Body of pancreas (tissue), 4 donors: ENCODE results near the gene S100A2. TPM values are rescaled to one million over a fixed set of nuclear protein-coding genes. Genes with fewer than 3 reads are reported as not detected.

Source experiments
- ATAC-seq: fragments of 150-250 bp; one replicate; pipeline ENCODE4 v1.9.1; 2016
- DNase-seq, 4 donors: peaks; one replicate each; pipeline ENCODE4 v3.0.0-alpha.2; 2019
- H3K27ac ChIP-seq, 4 donors: fragments of 200-600 bp; sonication (generic); 1 replicate in 3 of 4; 2 replicates in 1 of 4; pipeline versions ENCODE4 v1.5.1 to v1.6.1; 2016 to 2019; ENCODE audit warnings: mild to moderate bottlenecking in 1 of 4, mixed read lengths in 1 of 4, moderate library complexity in 1 of 4
- H3K27me3 ChIP-seq, 2 donors: fragments of 200-600 bp; sonication (generic); one replicate each; pipeline ENCODE4 v1.6.0; 2016; ENCODE audit warnings: mild to moderate bottlenecking in 1 of 2
- H3K36me3 ChIP-seq, 2 donors: fragments of 200-600 bp; sonication (generic); replicated peaks in 1 of 2; 2 replicates each; pipeline ENCODE4 v1.5.1; 2016; ENCODE audit warnings: low read depth in 2 of 2; ENCODE audit not compliant: insufficient read depth in 1 of 2
- H3K4me1 ChIP-seq: fragments of 200-600 bp; sonication (generic); one replicate; pipeline ENCODE4 v1.6.0; 2016
- H3K4me3 ChIP-seq, 2 donors: fragments of 200-600 bp; sonication (generic); 1 replicate in 1 of 2; 2 replicates in 1 of 2; pipeline ENCODE4 v1.5.1; 2016 to 2019
- H3K9me3 ChIP-seq, 3 donors: fragments of 200-600 bp; sonication (generic); 1 replicate in 2 of 3; 2 replicates in 1 of 3; pipeline ENCODE4 v1.5.1; 2016
- CTCF ChIP-seq, 7 experiments: fragments of 450-650 bp in 4 of 7; fragments of 200-600 bp in 3 of 7; sonication (generic) in 3 of 7; IDR thresholded peaks; one replicate each; pipeline ENCODE4 v1.5.1; 2016 to 2019; ENCODE audit warnings: antibody characterized with exemption in 7 of 7
- POLR2A ChIP-seq, 3 donors: fragments of 450-650 bp; IDR thresholded peaks; one replicate each; pipeline ENCODE4 v1.6.1; 2016; ENCODE audit warnings: antibody characterized with exemption in 3 of 3, mild to moderate bottlenecking in 2 of 3
- WGBS, 2 donors: methylation state at CpG; one replicate each; pipeline ENCODE4 v1.1.5; 2017; 5-methylcytosine and 5-hydroxymethylcytosine counted together
- intact Hi-C: fragments of 100-400 bp; cut with DNase I; formaldehyde crosslinking; loops from one replicate; pipeline ENCODE4 v1.15.1; 2023
- total RNA-seq, 2 donors: library from RNA; depleted of rRNA; stranded (reverse); fragments of >200 nt; gene quantifications; one replicate each; pipeline ENCODE4 v1.1.0, GENCODE V29; 2016

Gene S100A2
- total RNA-seq, 2 donors from 2014 or later: not detected

DNA sequence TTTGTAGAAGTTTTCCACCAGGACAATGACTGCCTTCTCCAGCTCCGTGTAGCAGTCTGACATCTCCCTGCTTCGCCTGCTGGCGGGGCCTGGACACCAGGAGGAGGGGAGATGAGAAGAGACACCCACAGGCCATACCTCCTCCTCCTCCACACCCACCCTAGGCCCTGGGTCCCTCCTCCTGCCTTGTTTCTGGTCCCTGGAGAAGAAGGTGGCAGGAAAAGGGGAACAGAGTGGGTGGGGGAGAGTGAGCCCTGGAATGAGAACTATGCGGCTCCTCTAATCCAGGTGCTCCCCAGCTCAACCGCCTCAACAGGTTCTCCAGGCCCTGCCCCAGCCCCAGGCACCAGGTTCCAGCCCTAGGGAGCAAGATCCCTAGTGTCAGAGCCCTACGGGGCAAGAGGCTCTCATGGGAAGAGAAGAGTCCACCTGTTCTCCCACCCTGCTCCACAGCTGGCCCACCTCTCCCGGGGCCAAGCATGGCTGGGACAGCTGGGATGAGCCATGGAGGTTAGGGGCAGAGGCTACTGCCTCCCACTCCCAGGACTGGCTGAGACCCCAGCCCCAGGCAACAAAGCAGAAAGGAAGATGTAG, 42.5 kb upstream of the S100A2 start:
- DNase-seq (no peak), ATAC-seq (no peak)
- no peak overlapping the region for H3K4me3 ChIP-seq
- no peaks in the 10 kb centered on the region for H3K27me3 ChIP-seq
- H3K27ac ChIP-seq: peak overlapping the region; percentile 50 to 81 (median 64)
- intact Hi-C loops: no loop called here
- WGBS, 2 donors: 85 to 92% methylated on average over 4 to 6 of the region's 7 CpGs
- H3K36me3 ChIP-seq: no peaks in the 10 kb centered on the region
- TF ChIP-seq CTCF (IDR thresholded peaks at IDR 0.05) (no peak), POLR2A (IDR thresholded peaks at IDR 0.05) (no peak)
- no peaks in the 10 kb centered on the region for H3K9me3 ChIP-seq
- H3K4me1 ChIP-seq: peaks cover 43% of the 10 kb centered on the region

DNA sequence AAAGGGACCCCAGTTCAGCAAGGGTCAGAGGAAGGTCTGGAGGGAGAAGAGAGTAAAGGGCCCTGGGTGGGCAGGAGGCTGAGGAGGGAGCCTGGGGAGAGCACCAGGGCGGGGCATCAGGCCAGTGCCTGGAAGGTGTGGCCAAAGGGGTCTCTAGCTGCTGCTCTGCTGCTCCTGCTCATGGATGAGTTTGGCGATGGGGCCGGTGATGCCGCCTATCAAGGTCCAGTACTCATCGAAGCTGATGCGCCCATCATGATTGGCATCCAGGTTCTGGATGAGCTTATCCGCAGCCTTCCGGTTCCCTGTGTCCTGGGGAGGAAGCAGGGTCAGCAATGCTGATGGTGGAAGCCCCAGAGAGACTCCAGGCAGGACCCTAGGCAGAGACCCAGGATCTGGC, 41.7 kb upstream of the S100A2 start:
- H3K4me1 ChIP-seq: peaks cover 40% of the 10 kb centered on the region
- no peak overlapping the region for H3K27ac ChIP-seq
- ATAC-seq (no peak), DNase-seq (no peak)
- no peaks in the 10 kb centered on the region for H3K27me3 ChIP-seq
- no peaks in the 10 kb centered on the region for H3K36me3 ChIP-seq
- intact Hi-C loops: no loop called here
- TF ChIP-seq CTCF (IDR thresholded peaks at IDR 0.05): no peak
- TF ChIP-seq POLR2A (IDR thresholded peaks at IDR 0.05): no peak
- H3K9me3 ChIP-seq: no peaks in the 10 kb centered on the region
- WGBS, 2 donors: 90 to 95% methylated on average over 4 to 8 of the region's 8 CpGs
- H3K4me3 ChIP-seq: no peak overlapping the region

DNA sequence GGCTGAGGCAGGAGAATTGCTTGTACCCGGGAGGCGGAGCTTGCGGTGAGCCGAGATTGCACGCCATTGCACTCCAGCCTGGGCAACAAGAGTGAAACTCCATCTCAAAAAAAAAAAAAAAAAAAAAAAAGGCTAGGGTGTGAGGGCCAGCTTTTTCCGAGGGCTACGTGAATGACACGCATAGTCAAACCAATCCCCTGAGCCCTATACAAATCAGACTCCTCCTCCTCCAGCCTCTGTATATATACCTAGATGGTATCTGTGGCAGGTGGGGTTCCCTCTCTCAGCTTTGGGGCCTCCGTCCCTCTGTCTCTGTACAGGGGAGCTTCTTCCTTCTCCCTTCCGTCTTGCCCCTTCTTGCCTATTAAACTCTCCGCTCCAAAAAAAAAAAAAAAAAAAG, 40.5 kb upstream of the S100A2 start:
- H3K4me1 ChIP-seq: peaks cover 28% of the 10 kb centered on the region
- H3K36me3 ChIP-seq: no peaks in the 10 kb centered on the region
- 89 to 90% methylated on average over 11 of the region's 11 CpGs for WGBS, 2 donors
- DNase-seq (no peak), ATAC-seq (no peak)
- H3K27ac ChIP-seq: no peak overlapping the region
- H3K27me3 ChIP-seq: no peaks in the 10 kb centered on the region
- intact Hi-C loops: no loop called here
- TF ChIP-seq CTCF (IDR thresholded peaks at IDR 0.05) (no peak), POLR2A (IDR thresholded peaks at IDR 0.05) (no peak)
- no peak overlapping the region for H3K4me3 ChIP-seq
- no peaks in the 10 kb centered on the region for H3K9me3 ChIP-seq

- H3K4me1 ChIP-seq: no peaks in the 10 kb centered on the region
- no peak overlapping the region for H3K4me3 ChIP-seq
- 86 to 92% methylated on average over 6 of the region's 6 CpGs for WGBS, 2 donors
- H3K27ac ChIP-seq: no peak overlapping the region
- ATAC-seq (no peak), DNase-seq (no peak)
- intact Hi-C loops: no loop called here
- no peaks in the 10 kb centered on the region for H3K27me3 ChIP-seq
- no peaks in the 10 kb centered on the region for H3K9me3 ChIP-seq
- no peak for TF ChIP-seq POLR2A (IDR thresholded peaks at IDR 0.05)
- TF ChIP-seq CTCF (IDR thresholded peaks at IDR 0.05): no peak
- H3K36me3 ChIP-seq: no peaks in the 10 kb centered on the region
These were observed 37.1 kb upstream of the S100A2 start for GRCh38 chr1:153602749-153603148.

DNA sequence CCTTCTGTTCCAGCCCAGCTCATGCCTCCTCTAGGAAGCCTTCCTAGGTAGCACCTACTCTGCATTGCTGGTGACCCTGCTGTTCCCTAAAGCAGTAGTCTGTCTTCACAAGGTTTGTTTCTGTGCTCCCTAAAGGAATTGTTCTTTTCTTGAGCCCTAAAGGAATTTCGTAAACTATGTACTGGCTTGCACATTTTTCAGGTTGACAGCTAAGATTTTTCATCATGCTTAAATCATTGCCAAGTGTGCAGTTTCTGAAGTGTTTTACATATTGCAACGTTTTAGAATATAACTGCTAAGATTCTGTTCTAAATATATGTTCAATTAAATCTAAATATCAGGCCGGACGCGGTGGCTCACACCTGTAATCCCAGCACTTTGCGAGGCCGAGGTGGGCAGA, 34.2 kb upstream of the S100A2 start:
- TF ChIP-seq POLR2A (IDR thresholded peaks at IDR 0.05) (no peak), CTCF (IDR thresholded peaks at IDR 0.05) (no peak)
- no peaks in the 10 kb centered on the region for H3K4me1 ChIP-seq
- no peaks in the 10 kb centered on the region for H3K36me3 ChIP-seq
- H3K27ac ChIP-seq: no peak overlapping the region
- no peaks in the 10 kb centered on the region for H3K27me3 ChIP-seq
- DNase-seq (no peak), ATAC-seq (no peak)
- WGBS, 2 donors: 87 to 88% methylated on average over 7 of the region's 7 CpGs
- H3K4me3 ChIP-seq: no peak overlapping the region
- no peaks in the 10 kb centered on the region for H3K9me3 ChIP-seq
- intact Hi-C loops: no loop called here
